ENCODE results near the gene CYB5B.
"Not testable (repeated sequence)": the region's sequence is repeated elsewhere in the genome, so short reads cannot be mapped to it uniquely, and the experiment has no call there.

Gene CYB5B

GRCh38 chr16:69406780-69407331 lies 17.6 kb upstream of the CYB5B start:
- H3K4me3 ChIP-seq (ENCODE audit: low read length) = no peak overlapping the region
- peak; percentile 30 for DNase-seq (ENCODE audit: low read depth, low spot score)

GRCh38 chr16:69407702-69408323 lies 16.6 kb upstream of the CYB5B start:
- DNase-seq (ENCODE audit: low read depth, low spot score) = no peak
- no peak overlapping the region for H3K4me3 ChIP-seq (ENCODE audit: low read length)

GRCh38 chr16:69408475-69408874 lies 15.9 kb upstream of the CYB5B start:
- DNase-seq (ENCODE audit: low read depth, low spot score) = no peak
- H3K4me3 ChIP-seq (ENCODE audit: low read length) = no peak overlapping the region

GRCh38 chr16:69410219-69410990 lies 14.0 kb upstream of the CYB5B start:
- H3K4me3 ChIP-seq (ENCODE audit: low read length) = no peak overlapping the region
- no peak for DNase-seq (ENCODE audit: low read depth, low spot score)

GRCh38 chr16:69411064-69411985 lies 13.1 kb upstream of the CYB5B start:
- peak; percentile 79 for DNase-seq (ENCODE audit: low read depth, low spot score)
- H3K4me3 ChIP-seq (ENCODE audit: low read length) = no peak overlapping the region

GRCh38 chr16:69412287-69412686 lies 12.1 kb upstream of the CYB5B start:
- H3K4me3 ChIP-seq (ENCODE audit: low read length) = no peak overlapping the region
- no peak for DNase-seq (ENCODE audit: low read depth, low spot score)

- DNase-seq (ENCODE audit: low read depth, low spot score) = no peak
- no peak overlapping the region for H3K4me3 ChIP-seq (ENCODE audit: low read length)
Measured at GRCh38 chr16:69413045-69413664, 11.3 kb upstream of the CYB5B start.

- H3K4me3 ChIP-seq (ENCODE audit: low read length) = no peak overlapping the region
- DNase-seq (ENCODE audit: low read depth, low spot score) = no peak
Measured at GRCh38 chr16:69417520-69418199, 6.8 kb upstream of the CYB5B start.

GRCh38 chr16:69419956-69420355 lies 4.5 kb upstream of the CYB5B start:
- no peak for DNase-seq (ENCODE audit: low read depth, low spot score)
- no peak overlapping the region for H3K4me3 ChIP-seq (ENCODE audit: low read length)

GRCh38 chr16:69423189-69423588 lies 1.2 kb upstream of the CYB5B start:
- no peak overlapping the region for H3K4me3 ChIP-seq (ENCODE audit: low read length)
- DNase-seq (ENCODE audit: low read depth, low spot score) = no peak

- peak overlapping the region; percentile 82 for H3K4me3 ChIP-seq (ENCODE audit: low read length)
- DNase-seq (ENCODE audit: low read depth, low spot score) = peak; percentile 24
Measured at GRCh38 chr16:69424935-69425784, 741 bp downstream of the CYB5B start.

GRCh38 chr16:69428652-69429051 lies 4.2 kb downstream of the CYB5B start:
- no peak for DNase-seq (ENCODE audit: low read depth, low spot score)
- H3K4me3 ChIP-seq (ENCODE audit: low read length) = no peak overlapping the region

- not testable (repeated sequence) for DNase-seq (ENCODE audit: low read depth, low spot score); H3K4me3 ChIP-seq (ENCODE audit: low read length)
Measured at GRCh38 chr16:69429058-69429640, 4.7 kb downstream of the CYB5B start.

GRCh38 chr16:69431948-69432468 lies 7.6 kb downstream of the CYB5B start:
- H3K4me3 ChIP-seq (ENCODE audit: low read length) = no peak overlapping the region
- no peak for DNase-seq (ENCODE audit: low read depth, low spot score)

- H3K4me3 ChIP-seq (ENCODE audit: low read length) = no peak overlapping the region
- DNase-seq (ENCODE audit: low read depth, low spot score) = no peak
Measured at GRCh38 chr16:69434066-69434465, 9.6 kb downstream of the CYB5B start.

- no peak overlapping the region for H3K4me3 ChIP-seq (ENCODE audit: low read length)
- DNase-seq (ENCODE audit: low read depth, low spot score) = no peak
Measured at GRCh38 chr16:69435977-69436820, 11.8 kb downstream of the CYB5B start.
